Glomerular visceral epithelial cell (primary cell): ENCODE results near the gene MAP3K20.
A peak's percentile ranks its signal among the peaks of the same experiment; 100 is the strongest.
"Not testable (repeated sequence)": the region's sequence is repeated elsewhere in the genome, so short reads cannot be mapped to it uniquely, and the experiment has no call there.

ENCODE experiments used
- DNase-seq: peaks from one replicate; pipeline ENCODE4 v3.0.0-alpha.2; 2016; ENCODE audit errors: extremely low spot score

Gene MAP3K20

DNA sequence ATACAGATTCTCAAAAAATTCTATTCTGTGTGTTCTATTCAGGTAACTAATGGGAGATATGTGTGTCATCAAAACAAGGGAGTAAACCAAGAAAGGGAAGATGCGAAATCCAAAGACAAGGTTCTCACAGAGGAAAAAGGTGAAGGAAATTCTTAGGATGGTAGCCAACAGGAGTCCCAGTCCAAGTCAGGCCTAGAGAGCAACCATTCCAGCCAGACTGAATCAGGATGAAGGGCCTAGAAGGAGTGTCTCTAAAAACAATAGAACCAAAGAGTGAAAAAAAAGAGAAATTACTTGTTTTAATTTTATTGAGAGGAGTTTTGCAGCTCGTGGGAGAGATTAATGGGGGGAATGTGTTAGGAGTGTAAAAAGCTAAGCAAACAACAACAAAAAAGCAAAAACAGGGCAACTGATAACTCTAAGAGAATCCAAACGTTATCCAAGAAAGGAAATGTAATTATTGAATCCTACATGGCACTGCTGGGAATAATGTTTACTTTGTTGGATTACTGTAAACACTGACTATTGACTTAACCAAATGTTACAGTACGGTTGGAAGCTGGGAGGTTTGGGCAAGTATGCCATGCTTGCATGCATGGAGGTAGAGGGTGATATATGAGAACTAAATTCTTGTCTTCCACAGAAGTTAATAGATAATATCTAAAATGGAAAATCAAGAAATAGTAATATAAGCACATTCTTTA is 12.3 kb downstream of the MAP3K20 start:
- DNase-seq: no peak

DNA sequence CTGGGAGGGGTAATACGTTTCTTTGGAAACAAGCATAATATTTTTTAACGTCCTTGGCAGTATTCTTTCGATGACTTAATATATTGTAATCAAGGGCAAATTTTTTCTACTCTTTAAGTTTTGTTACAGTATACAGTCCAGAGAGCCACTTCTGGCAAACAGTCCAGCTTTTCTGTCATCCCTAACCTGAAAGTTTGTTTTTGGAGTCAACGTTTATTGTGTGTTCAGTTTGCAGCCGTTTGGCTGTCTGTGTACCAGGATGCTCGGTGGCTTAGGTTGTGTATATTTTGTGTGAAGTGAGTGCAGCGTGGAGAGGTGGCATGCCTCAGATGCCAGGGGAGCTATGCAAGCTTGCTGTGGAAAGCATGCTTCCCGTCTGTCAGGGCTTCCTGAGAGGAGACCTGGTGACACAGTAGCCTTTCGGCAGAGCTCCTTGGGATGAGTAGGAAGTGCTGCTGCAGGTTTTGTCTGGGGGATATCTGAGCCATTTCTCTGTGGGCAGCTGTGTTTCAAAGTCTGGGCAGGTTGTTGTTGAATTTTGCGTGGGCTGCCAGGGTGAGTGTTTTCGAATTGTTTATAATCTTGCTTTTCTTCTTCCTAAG is 14.7 kb downstream of the MAP3K20 start:
- peak; percentile 68 for DNase-seq

DNA sequence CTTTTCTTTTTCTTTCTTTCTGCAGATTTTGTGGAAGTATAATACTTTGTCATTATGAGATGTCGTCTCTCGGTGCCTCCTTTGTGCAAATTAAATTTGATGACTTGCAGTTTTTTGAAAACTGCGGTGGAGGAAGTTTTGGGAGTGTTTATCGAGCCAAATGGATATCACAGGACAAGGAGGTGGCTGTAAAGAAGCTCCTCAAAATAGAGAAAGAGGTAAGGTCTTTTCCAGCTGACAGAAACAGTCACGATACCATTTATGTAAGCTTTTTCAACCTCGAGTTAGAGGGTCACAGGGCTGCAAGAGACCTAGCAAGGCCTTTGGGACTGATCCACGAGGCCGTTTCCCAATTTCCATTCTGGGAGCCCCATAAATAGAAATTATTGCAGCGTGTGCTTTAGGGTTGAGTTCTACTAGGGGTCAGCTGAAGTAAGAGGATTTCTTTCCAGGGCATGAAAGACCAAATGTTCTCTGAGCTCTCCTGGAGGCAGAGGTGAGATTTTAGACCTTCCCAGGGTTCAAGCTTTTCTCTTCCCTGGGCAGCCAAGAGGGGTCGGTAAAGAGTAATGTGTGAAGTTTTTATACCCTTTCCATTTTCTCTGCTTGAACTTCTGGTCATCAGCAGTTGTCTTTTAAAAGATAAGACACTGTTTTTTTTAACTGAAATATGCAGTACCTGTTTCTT is 15.5 kb downstream of the MAP3K20 start:
- DNase-seq: no peak

DNA sequence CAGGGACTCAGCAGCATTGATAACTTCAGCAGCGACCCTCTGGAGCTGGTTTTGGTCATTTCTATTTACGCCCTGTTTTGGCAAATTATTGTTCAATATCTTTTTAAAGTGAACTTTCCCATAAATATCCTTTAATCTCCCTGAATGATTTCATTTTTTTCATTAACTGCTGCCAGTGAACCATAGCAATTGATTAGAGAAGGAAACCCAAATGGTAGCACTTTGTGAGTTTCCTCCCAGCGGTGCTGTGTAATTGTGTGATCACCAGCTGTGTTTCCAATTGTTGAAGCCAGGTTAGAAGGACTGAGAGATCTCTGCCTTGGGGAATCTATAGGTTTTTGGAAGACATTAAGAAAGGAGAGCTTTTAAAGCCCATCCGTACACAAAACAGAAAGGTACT is 16.3 kb downstream of the MAP3K20 start:
- DNase-seq: no peak

DNA sequence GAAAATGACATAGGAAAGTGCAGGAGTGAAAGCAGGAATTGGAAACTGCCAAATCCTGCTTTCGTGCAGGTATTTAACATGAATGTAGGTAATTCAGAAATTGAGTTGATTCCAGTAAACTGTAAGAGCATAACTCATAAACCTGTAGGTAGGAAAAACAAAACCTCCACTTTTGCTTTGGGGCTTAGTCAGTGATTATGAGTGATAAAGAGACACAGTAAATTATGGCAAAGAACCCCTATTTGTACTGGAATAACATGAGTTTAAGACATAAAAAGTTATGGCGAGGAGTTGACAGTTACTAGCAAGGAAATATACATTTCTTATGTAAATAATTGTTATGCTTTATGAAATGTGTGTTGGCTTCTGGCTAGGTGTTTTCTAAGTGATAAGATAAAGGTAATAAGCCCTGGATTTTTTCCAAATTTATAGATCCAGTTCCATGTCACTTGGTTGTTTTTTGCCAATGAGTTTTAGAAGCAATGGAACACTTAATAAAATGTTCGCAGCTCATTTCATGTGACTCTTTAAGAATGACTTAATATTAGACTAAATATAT is 17.3 kb downstream of the MAP3K20 start:
- DNase-seq: no peak

DNA sequence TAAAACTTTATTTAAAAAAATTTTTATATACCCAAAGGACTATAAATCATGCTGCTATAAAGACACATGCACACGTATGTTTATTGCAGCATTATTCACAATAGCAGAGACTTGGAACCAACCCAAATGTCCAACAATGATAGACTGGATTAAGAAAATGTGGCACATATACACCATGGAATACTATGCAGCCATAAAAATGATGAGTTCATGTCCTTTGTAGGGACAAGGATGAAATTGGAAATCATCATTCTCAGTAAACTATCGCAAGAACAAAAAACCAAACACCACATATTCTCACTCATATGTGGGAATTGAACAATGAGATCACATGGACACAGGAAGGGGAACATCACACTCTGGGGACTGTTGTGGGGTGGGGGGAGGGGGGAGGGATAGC is 18.0 kb downstream of the MAP3K20 start:
- DNase-seq: not testable (repeated sequence)

DNA sequence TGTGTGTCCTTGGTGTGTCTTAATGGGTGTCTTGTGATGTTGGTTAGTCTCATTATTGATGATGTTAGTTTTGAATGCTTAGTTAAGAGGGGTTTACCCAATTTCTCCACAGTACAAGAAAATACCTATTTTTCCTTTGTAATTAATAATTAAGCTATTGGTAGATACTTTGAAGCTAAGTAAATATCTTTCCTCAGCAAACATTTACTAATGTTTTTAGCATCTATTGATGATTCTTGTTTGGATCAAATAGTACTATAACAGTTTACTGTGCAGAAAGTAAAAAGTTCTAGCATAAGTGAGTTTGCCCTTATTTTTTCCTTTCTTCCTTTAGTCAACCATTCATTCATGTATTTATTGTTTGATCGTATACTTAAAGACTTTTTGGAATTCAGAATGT is 19.1 kb downstream of the MAP3K20 start:
- no peak for DNase-seq

DNA sequence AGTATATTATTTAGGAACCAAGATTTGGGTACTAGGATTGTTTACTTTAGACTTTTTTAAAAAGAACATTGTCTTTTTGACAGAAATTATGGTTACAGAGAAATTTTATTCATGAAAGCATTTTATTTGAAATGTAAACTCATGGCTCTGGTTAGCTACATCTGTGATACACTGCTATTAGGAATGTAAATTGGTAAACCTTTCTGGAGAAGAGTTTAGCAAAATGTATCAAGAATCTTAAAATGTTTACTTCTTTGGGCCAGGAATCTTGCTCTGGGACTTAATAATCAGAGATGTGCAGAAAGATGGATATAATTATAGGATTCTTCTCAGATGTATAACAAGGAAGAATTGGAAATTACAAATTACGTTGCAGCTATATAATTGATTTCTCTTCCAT is 19.7 kb downstream of the MAP3K20 start:
- DNase-seq: no peak

DNA sequence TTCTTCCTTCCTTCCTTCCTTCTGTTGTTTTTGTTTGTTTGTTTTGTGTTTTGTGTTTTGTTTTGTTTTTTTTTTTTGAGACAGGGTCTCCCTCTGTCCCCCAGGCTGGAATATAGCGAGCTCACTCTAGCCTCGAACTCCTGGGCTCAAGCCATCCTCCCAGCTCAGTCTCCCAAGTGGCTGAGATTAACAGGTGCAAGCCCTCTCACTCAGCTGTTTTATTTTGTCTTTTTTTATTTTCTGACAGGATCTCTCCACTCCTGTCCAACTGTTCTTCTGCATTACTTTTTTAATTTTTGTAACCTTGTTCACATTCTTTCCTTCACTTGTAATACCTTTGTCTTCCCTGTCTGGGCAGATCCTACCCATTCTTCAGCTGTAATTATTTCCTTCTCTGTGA is 23.6 kb downstream of the MAP3K20 start:
- no peak for DNase-seq

DNA sequence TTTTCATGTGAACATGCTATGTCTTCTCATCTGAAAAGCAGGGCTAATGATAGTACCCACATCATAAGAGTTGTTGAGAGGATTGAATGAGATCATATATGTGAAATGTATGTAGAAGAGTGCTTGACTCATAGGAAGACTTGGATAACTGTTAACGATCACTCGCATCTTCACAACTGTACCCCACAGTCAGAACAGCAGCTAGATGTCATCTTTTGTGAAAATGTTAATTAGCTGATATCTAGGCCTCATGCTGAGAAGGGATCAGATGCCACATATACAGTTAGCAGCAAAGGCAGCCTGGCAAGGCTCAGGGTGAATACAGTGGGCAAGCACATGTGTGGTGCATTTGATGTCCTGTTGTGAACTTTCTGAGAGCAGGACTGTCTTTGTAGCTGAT is 24.2 kb downstream of the MAP3K20 start:
- DNase-seq: no peak

DNA sequence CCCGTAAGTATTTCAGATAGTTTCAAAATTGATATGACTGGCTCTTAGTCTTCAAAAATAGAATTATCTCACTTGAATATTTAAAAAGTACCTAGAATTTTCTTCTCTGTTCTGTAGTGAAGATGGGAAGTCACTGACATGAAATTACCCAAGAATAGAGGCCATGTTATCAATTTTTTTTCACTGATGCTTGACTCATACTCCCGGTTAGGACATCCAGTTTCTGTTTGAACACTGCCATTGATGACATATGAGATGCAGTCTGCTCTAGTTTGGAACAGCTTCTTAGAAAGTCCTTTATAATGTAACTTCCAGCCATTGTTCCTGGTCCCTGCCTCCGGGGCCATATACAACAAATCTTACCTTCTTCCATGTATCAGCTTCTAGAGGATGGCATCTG is 26.0 kb downstream of the MAP3K20 start:
- no peak for DNase-seq

DNA sequence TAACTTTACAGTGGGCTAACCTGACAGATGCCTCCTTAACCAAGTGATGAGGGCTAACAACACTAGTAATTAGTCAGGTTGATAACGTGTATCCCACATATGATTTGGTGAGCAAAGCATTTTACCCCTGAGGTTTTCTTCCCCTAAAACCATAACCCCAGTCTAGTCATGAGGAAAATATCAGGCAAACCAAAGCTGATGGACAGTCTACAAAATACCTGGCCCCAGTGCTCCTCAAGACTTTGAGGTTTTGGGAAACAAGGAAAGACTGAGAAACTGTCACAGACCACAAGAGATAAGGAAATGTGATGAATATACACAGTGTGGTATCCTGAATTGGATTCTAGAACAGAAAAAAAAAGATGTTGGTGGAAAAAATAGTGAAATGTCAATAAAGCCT is 28.5 kb downstream of the MAP3K20 start:
- no peak for DNase-seq

DNA sequence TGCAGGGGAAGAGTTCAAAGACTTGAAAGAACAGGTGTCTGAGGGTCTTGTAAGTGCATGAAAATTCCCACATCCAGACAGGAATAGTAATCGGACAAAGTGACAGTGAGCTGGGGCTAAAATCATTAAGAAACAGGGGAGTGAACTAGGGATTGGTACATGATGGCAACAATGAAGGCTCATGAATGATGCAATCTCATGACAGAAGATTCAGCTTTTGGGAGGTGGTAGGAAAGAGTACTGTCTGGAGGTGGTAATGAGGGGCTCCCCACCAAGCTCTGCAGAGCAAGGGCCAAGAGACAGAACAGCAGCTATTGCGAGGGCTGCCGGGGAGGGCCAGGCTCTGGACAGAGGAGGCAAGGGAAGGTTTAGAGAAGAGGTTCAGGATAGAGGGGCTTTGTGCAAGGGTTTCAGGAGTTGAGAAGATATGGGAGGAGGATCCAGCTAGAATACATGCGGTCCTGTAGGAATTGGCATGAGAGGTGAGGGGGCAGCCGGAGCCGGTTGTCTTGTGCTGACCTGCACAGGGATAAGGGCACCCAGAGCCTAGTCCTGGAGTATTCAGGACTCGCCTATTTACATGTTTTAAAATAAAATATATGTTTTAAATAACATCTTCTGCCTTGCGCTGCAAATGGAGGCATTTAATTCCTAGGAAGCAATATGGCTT is 31.4 kb downstream of the MAP3K20 start:
- DNase-seq: no peak

DNA sequence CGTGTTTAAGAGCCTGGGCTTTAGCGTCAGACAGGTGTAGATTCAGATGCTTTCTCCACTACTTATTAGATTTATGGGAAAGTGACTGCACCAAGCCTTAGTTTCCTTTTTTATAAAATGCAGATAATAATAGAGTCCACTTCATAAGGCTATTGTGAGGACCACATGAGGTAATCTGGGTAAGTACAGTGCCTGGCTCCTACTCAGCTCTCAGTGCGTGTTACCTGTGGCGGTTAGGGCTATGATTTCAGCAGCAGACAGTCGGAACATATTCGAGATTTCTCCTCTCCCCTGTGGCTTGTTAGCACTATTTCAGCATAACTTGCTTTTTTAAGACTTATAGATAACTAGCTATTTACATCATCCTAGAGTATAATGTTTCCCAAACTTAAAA is 32.0 kb downstream of the MAP3K20 start:
- no peak for DNase-seq

DNA sequence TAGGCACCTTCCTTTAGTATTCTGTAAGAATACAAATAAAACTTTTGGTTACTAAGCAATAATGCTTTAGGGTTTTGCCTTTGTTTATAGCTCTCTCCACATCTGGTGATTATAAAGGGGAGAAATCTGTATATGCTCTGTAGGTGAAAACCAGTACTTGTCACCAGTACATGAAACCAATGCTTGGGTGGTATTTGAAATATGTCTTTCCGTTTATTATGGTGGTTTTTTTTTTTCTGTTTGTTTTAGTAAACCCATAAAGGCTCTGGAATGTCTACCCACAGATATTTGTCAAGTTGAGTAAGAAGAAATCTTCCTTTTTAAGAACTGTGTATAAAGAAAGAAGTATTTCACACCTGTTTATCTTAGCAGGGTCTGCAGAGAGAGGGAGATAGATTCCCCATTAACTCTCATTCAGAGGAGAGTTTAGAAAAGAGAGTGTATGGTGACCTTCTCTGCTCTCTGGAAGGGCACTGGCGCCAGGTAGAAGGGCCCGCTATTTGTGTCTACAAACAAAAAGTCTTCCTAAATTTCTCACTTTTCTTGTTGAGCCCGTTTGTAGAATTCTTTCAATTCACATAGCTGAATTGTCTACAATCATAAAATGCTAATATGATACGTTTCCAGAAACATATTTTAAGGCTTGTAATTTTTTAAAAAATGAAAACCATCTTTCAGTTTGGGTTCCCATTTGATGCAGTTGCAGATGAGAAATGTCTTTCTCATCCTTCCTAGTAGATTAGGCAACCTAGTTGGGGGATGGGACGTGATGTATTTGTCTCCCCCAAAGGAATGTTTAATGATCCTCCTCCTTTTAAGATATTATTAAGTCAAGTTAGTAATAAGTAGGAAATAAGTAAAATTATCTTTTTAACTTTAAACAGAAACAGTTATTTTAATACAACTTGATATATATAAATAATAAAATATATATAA is 33.9 kb downstream of the MAP3K20 start:
- DNase-seq: peak; percentile 79

DNA sequence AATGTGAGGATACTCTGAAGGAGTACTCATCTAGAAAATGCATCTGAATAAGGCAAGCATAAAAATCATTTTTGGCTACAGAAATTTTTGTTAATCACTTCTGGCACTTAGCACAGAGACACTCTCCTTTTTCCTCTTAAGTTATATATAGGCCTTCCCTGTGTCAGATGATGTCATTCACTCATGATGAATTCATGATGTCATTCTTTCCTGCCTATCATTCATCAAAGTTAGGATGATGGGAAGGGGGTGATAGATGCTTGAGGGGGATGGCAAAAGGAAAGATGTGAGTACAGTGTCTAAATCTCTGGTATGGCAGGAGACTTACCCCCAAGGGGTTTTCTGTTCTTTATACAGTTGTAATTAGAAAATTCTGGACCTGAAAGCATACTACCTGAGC is 42.0 kb downstream of the MAP3K20 start:
- no peak for DNase-seq

DNA sequence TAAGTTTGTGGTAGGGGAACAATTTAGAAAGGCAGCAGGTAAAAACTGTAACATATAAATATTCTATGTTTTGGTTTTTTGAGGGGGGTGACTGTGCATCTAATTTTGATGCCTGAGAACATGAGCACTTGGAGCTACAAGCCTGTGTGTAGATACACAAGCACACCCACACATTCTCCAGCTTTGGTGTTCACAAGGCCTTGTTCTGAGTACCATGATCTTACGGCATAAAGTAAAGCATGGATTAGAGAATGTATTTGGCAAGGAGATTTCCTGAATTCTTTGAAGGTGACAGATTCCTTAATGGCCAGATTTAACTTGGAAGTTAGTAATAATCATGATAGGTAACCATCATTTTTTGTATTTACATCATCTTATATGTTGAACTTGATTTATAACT is 42.7 kb downstream of the MAP3K20 start:
- DNase-seq: peak; percentile 35

DNA sequence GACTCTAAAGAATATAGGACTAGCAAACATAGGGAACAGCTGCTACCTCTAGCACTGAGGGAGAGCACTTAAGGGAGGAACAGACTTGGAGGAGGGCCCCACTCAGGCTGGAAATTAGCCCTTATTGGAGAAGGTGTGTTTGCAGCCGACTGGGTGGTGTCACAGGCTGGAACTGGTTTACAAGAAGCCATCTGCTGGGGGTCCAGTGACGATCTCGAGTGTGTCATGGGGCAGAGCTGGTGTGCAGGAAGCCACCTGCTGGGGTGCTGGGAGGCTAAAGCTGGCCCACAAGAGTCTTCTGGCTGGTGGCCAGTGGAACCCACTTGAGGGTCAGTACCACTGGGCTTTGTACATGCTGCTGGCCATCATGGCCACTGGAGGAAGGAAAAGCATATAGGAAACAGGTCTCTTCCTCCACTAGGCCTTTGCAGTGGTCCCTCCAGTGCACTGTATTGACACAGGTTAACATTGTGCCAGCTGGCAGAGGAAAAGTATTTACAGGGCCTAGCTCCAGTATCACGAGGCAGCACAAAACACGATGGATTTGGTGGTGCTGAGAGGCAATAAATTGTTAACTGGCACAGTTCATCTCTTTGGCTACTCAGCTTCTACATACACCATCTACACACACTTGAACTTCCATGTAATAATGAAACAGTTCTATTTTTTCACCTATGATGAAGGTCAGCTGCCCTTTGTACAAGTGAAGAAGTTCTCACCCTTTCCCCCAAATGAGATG is 43.6 kb downstream of the MAP3K20 start:
- no peak for DNase-seq

DNA sequence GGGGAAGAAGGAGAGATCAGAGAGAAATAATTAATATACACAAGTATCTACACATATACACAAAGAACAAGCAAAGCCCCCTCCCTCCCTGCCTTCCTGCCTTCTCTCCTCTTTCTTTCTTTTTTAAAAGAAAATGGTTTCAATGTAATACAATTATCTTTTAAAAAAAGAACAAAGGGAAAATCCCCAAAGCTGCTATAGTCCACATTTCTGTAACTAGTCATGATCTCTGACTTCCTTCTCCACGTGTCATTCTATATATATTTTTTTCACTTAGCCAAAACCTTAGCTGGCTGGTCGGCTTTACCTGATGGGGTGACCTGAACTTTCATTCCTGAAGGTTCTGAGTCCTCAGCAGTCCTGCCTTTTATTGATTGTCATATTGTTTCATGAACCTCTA is 44.3 kb downstream of the MAP3K20 start:
- no peak for DNase-seq

DNA sequence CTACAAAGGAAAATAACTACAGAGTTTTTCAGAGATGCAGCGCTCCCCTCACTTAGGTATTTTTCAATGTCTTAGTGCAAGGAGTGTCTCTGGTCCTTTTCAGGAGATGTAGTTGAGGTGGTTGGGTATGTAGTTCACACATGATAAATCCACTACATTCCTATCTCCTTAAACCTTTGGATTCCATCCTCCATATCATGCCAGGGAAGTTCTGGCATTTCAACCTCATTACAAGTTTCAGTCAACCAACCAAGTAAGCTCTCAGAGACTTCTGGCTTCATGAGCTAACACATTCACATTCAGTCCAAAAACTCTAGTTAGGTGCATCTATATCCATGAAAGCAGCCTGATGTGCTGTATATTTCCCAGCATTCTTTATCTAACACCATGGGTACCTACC is 47.3 kb downstream of the MAP3K20 start:
- DNase-seq: peak; percentile 22

DNA sequence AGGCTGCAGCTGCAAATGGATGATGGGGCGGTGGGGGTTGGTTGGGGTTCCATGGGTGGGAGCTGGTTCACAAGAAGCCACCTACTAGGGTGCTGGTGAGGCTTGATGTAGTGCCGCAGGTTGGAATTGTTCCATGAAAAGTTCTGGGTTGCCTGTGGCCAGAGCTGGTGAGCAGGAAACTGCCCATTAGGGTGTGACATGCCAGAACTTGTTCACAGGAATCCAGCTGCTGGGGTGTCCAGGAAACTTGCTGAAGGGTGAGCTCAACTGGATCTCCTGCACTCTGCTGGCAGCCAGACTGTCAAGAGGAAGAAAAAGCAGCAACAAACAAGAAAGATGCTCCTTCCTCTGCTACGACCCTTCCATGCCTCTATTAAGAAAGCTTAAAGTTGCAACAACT is 48.8 kb downstream of the MAP3K20 start:
- peak; percentile 83 for DNase-seq
